ENCODE measurements around the gene RRAD. TPM values are rescaled to one million over a fixed set of nuclear protein-coding genes. Genes with fewer than 3 reads are reported as not detected.
"Not testable (repeated sequence)": the region's sequence is repeated elsewhere in the genome, so short reads cannot be mapped to it uniquely, and the experiment has no call there.

RRAD gene
- total RNA-seq, 1 donor from 2014 or later: 86.7 TPM

DNA sequence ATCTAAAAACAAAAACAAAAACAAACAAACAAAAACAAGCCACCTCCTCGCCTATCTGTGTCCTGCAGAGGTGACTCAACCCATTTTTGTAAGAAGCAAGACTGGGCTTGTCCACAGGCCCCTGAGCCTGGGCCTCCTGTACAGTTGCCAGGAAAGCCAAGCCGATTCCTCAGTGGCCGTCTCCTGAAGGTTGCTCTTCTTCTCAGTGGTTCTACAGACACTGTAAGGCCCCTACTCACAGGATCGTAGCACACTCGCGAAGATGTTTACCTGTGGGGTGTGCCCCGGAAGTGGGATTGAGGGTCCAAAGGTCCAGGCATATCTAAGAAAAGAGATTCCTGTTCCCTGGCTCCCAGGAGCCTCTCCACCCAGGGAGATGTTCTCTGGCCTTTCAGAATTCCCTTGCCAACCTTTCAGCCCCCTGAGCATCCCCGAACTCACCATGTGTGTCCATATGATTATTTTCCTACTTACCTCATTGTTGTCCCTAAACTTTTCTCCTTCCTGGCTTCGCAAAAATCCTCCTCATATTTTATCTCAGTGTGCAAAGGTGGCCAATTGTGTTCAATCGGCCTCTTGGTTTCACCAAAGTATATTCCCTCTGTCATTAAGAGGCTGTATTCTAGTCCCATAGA lies 28.2 kb upstream of the RRAD start:
- ATAC-seq (no peak), DNase-seq (no peak)
- intact Hi-C loops (cut with micrococcal nuclease): no loop called here

DNA sequence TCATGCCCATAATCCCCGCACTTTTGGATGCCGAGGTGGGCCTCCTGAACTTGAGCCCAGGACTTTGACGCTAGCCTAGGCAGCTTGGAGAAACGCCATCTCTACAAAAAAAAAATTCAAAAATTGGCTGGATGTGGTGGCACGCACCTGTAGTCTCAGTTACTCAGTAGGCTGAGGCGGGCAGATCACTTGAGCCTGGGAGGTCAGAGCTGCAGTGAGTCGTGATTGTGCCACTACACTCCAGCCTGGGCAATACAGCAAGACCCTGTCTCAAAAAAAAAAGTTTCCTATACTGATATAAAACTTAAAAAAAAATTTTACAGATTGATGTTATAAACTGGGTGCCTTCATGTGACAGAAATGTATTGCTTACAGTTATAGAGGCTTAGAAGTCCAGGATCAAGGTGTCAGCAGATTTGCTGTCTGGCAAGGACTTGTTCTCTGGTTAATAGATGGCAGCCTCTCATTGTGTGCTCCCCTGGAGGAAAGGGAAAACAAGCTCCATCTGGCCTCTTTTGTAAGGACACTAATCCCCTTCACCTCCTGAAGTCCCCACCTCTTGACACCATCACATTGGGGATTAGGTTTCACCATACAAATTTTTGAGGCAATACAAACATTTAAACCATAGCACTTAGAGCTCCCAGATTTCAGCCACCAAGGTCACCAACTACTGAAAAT lies 27.2 kb upstream of the RRAD start:
- DNase-seq (no peak), ATAC-seq (no peak)
- intact Hi-C loops (cut with micrococcal nuclease): no loop called here

DNA sequence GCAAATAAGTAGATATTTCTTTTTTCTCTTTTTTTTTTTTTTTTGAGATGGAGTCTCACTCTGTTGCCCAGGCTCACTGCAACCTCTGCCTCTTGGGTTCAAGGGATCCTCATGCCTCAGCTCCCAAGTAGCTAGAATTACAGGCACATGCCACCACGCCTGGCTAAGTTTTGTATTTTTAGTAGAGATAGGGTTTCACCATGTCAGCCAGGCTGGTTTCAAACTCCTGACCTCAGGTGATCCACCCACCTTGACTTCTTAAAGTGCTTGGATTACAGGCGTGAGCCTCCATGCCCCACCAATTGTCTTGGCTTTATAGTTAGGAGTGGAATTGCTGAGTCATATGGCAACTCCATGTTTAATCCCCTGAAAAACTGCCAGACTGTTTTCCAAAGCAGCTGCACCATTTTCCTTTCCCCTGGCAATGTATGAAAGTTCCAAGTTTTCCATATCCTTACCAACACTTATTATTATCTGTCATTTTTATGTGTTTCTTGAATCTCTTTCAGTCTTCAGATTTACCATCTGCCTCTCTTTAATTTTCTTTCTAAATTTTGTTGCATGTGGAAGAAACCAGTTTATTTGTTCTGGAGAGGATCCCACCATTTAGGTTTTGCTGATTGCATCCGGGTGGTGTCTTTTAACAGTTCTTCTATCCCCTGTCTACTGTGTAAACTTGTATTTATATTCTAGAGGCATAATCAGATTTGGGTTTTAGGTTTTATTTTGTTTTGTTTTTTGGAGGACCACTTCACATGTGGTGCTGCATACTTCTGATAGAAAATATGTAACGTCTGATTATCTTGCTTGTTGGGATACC lies 25.8 kb upstream of the RRAD start:
- DNase-seq: no peak
- intact Hi-C loops (cut with micrococcal nuclease): no loop called here
- ATAC-seq: no peak

DNA sequence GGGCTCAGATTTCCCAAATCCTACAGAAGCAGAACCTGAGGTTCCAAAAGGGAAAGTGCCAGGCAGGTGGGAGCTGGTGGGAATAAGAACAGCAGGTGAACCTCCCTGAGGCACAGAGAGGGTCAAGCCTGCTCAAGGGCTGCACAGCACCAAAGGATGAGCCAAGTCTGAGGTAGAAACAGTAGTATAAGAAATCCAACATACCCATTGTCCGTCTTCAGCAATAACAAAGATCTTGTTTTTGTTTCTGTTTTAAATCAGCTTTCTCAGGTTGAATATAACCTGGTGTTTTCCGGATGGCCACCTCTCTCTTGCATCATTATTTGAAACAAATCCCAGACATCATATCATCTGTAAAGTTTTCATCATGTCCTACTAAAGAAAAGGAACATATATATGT lies 25.1 kb upstream of the RRAD start:
- ATAC-seq (no peak), DNase-seq (no peak)
- intact Hi-C loops (cut with micrococcal nuclease): no loop called here

DNA sequence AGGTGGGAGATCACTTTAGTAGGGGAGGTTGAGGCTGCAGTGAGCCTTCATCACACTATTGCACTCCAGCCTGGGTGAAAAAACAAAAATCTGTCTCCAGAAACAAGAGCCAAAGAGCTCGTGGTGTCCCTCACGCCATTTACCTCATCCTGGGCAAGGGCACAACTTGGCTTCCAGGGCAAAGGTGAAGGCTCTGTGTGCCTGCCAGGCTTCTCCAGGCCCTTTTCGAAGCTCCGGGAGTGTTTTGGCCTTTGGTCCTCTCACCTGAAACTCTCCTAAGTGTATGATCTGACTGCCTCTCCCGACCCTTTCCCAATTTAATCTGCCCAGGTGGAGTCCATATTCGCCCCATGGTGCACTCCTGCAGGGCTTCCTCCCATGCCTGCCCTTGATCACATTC lies 24.1 kb upstream of the RRAD start:
- DNase-seq: no peak
- intact Hi-C loops (cut with micrococcal nuclease): no loop called here
- no peak for ATAC-seq

DNA sequence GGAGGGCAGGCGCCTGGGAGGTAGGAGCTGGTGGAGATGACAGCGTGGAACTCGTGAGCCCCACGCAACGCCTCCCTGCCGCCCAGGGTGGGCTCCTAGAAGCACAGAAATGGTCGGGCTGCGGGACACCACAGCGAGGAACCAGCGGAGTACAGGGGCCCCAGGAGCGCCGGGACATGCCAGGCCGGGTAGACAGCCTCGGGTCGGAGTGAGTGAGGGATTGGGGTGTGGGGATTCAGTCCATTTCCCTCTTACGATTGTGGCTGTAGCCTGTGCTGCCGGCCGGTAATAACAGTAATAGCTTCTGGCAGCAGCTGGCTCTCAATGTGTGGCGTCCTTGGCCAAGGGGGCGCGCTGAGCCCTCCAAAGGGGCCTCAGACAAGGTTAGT lies 23.5 kb upstream of the RRAD start:
- intact Hi-C loops (cut with micrococcal nuclease): no loop called here
- ATAC-seq: peak; percentile 4
- DNase-seq: no peak

DNA sequence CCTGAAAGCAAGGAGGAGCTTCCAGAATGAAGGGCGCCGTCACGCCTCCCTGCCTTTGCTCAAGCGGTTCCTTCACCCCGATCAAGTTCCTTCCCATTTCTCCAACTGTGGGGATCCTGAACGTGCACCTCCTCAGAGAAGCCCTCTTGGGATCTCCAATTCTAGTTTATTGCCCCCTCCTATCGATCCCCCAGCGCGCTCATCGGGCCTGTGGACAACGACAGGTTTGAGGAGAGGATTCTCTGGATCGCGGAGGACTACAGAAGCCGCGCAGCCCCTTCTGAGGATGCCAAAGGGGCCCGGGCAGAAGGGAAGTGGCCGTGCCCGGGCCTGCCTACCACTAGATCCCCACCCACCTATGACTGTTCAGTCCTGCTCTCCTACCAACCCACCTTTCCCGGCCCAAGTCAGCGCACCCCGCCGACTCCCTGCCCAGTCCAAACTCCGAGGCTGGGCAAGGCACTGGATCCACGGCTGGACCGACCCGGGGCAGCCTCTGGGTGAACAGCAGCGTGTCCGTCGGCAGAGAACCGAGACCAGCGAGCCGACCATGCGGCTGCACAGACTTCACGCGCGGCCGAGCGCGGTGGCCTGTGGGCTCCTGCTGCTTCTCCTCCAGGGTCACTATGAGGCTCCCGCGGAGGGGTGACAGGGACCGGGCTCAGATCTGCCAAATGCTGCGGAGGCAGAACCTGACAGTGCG lies 22.9 kb upstream of the RRAD start:
- intact Hi-C loops (cut with micrococcal nuclease): no loop called here
- ATAC-seq (peak; percentile 19), DNase-seq (peak; percentile 53)

DNA sequence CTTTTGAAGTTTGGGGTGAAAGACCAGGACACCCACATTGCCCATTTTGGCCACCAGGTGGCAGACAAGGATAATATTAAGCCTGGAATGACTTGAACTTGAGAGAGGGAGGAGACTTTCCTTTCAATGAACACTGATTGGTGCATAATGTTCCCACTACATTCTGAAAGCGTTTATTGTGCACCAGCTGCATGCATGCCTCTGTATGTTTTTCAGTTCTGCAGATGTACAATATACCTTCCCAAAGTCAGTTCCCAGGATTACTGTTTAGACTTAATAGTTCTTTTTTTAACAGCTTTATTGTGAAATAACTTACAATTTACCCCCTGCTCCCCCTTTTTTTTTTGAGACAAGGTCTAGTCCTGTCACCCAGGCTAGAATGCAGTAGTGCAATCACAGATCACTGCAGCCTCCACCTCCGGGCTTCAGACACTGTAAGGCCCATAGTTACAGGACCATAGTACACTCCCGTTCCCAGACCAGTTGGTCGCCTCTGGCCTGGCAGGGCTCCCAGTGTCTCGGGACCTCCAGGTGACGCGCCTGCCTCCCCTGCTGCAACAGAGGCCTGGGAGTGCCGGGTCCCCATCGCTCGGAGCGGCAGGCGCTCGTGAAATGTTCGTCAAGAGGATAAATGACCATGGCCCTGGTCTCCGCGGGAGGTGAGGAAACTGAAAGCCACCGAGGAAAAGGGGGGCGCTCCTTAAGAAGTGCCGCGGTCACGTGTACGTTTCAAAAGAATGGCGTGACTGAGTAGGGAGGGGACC lies 22.1 kb upstream of the RRAD start:
- intact Hi-C loops (cut with micrococcal nuclease): no loop called here
- ATAC-seq (peak; percentile 73), DNase-seq (peak; percentile 84)

DNA sequence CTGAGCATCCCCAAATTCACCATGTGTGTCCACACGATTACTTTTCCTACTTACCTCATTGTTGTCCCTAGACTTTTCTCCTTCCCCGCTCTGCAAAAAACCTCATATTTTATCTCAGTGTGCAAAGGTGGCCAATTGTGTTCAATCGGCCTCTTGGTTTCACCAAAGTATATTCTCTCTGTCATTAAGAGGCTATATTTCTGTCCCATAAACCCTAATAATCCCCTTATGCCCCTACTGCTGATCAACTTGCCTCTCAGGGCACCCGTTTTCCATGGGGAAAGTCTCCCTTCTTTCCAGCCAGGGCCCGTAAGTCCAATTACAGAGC lies 21.6 kb upstream of the RRAD start:
- DNase-seq (no peak), ATAC-seq (no peak)
- intact Hi-C loops (cut with micrococcal nuclease): no loop called here

DNA sequence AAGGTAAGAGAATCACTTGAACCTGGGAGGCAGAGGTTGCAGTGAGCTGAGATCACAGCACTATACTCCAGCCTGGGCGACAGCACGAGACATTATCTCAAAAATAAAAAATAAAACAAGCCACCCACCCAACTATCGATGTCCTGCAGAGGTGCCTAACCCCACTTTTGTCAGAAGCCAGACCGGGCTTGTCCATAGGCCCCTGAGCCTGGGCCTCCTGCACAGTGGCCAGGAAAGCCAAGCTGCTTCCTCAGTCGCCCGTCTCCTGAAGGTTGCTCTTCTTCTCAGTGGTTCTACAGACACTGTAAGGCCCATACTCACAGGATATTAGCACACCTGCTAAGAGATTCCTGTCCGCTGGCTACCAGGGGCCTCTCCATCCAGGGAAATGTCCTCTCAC lies 21.2 kb upstream of the RRAD start:
- no peak for DNase-seq
- intact Hi-C loops (cut with micrococcal nuclease): no loop called here

DNA sequence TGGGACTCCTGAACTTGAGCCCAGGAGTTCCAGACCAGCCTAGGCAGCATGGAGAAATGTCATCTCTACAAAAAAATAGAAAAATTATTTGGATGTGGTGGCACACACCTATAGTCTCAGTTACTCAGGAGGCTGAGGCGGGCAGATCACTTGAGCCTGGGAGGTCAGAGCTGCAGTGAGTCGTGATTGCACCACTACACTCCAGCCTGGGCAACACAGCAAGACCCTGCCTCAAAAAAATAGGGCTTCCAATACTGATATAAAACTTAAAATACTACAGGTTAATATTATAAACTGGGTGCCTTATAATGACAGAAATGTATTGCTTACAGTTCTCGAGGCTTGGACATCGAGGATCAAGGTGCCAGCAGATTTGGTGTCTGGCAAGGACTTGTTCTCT lies 20.6 kb upstream of the RRAD start:
- ATAC-seq (no peak), DNase-seq (no peak)
- intact Hi-C loops (cut with micrococcal nuclease): no loop called here

More for the DNA sequence above, 21.2 kb upstream of the RRAD start:
- no peak for ATAC-seq

DNA sequence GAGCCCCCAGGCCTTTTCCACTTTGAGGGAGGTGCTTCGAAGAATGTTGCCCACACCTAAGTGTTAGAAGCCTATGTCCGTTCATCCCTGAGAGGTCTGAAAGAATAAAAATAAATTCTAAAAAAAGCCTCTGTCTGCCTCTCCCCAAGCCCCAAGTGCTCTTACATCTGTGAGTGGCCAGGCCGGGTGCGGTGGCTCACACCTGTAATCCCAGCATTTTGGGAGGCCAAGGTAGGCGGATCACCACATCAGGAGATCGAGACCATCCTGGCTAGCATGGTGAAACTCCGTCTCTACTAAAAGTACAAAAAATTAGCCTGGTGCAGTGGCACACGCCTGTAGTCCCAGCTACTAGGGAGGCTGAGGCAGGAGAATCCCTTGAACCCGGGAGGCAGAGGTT lies 19.6 kb upstream of the RRAD start:
- ATAC-seq; DNase-seq; intact Hi-C loops (cut with micrococcal nuclease): not testable (repeated sequence)

DNA sequence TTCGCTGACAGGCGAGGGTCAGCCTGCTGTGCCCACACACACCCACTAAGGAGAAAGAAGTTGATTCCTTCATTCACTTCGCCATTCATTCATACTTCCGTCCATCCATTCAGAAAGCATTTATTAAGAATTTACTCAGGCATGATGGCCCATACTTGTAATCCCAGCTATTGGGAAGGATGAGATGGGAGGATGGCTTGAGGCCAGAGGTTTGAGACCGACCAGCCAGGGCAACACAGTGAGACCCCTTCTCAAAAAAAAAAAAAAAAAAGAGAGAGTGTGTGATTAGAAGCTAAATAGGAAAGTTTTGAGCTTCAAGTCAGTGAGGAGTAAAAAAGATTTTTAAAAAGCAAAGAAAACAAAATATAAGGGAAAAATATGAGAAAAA lies 18.7 kb upstream of the RRAD start:
- intact Hi-C loops (cut with micrococcal nuclease): no loop called here
- ATAC-seq (no peak), DNase-seq (no peak)

DNA sequence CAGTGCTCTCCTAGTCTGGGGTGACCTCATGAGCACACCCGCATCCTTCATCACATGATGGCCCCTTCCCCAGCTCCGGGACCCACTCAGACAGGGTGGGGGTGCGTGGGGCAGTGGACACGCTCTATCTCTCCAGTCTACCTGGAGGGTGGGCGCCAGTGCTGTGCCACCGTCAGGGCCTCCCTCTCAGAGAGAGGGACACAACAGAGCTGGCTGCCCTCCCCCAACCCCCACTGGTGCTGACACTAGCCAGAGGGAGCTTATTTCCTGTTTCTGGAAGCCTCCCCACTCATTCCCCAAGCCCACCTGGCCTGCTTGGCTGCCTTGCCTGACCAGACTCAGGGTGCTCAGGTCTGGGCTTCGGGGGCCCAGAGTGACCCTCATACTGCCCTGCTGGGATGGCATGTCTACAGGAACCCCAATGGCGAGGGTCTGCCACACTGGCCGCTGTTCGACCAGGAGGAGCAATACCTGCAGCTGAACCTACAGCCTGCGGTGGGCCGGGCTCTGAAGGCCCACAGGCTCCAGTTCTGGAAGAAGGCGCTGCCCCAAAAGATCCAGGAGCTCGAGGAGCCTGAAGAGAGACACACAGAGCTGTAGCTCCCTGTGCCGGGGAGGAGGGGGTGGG lies 18.2 kb upstream of the RRAD start:
- no peak for DNase-seq
- intact Hi-C loops (cut with micrococcal nuclease): no loop called here
- no peak for ATAC-seq

DNA sequence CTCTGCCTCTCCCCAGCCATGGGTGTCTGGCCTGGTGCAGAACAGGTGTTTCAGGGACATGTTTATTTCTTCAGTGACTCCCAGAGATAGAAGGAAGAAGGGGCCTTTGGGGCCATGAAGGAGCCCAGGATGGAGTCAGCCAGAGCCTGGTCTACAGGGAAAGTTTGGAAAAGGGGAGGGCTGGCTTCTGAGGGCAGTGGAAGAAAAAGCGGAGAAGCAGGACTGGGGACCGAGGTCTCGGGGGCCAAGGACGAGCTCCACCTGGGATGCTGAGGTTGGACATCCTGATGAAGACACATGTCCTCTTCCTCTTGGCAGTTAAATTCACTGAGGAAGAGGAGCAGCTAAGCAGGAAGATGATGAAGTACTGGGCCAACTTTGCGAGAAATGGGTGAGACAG lies 17.6 kb upstream of the RRAD start:
- intact Hi-C loops (cut with micrococcal nuclease): no loop called here
- ATAC-seq (no peak), DNase-seq (no peak)

DNA sequence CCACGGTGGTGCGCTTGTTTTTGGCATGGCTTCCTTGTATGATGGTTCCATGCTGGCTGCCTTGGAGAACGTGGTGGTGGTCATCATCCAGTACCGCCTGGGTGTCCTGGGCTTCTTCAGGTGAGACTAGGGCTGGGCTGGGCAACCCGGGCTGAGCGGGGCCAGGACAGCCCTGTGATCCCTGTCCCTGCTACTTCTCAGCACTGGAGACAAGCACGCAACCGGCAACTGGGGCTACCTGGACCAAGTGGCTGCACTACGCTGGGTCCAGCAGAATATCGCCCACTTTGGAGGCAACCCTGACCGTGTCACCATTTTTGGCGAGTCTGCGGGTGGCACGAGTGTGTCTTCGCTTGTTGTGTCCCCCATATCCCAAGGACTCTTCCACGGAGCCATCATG lies 14.9 kb upstream of the RRAD start:
- intact Hi-C loops (cut with micrococcal nuclease): no loop called here
- ATAC-seq (no peak), DNase-seq (no peak)

DNA sequence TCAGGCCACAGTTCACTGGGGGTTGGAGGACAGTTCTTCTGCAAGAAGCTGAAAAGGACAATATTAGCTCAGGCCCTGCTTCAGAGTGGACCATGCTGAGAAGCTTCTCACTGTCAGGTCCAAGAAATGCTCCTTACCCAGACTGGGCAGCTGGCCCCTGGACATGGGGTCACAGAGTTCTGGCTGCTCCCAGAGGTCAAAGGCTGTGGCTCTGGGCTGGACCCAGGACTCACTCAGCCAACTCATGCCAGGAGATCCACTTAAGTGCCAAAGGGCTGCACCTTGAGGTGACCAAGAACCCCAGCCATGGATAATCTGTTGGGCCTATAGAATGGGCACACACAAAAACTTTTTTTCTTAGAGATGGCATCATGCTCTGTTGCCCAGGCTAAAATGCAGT lies 14.0 kb upstream of the RRAD start:
- no peak for ATAC-seq
- DNase-seq: no peak
- intact Hi-C loops (cut with micrococcal nuclease): no loop called here

DNA sequence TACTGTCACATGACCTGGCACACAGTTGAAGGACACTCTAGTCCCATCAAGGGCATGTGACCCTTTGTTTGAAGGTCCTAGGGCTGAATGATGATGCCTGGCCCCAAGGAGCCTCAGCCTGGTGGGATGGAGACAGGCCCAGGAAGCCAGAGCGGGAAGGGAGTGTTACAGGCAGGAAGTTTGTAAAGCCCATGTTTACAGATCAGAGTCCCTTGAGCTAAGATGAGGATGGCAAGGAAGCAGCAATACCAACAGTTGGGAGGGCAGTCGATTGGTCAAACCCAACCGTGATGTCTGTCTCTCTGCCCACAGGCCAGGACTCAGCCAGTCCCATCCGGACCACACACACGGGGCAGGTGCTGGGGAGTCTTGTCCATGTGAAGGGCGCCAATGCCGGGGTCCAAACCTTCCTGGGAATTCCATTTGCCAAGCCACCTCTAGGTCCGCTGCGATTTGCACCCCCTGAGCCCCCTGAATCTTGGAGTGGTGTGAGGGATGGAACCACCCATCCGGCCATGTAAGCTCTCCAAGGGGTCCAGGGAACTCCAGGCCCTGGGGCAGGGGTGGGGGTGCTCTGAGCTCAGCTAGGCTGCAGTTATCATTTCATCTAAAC lies 12.5 kb upstream of the RRAD start:
- DNase-seq: no peak
- intact Hi-C loops (cut with micrococcal nuclease): no loop called here
- ATAC-seq: no peak
